ENCODE results near the gene ZNF165. TPM values are rescaled to one million over a fixed set of nuclear protein-coding genes. Genes with fewer than 3 reads are reported as not detected.

The ZNF165 gene
- total and polyA plus RNA-seq, 2 of the 8 experiments (the other 6 are each of a cell fraction or from before 2014, with no cell fraction given), result 1.2 to 9.3 TPM

DNA sequence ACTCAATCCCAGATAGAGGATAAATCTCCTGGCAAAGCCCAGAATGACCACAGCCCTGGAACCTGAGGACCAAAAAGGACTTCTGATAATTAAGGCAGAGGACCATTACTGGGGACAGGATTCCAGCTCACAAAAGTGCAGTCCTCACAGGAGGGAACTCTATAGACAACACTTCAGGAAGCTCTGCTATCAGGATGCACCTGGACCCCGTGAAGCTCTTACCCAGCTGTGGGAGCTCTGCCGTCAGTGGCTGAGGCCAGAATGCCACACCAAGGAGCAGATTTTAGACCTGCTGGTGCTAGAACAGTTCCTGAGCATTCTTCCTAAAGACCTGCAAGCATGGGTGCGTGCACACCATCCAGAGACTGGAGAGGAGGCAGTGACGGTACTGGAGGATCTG is 45.0 kb downstream of the ZNF165 start:
- Histone ChIP-seq H2BK120ac (replicated peaks; ENCODE audit: low read depth, low read length) (no peak overlapping the region), H4K8ac (ENCODE audit: extremely low read depth, insufficient read depth, low read length) (no peak overlapping the region), H3K27me3 (replicated peaks in 1 of 4; ENCODE audit: control insufficient read depth in 3 of 4, extremely low read depth in 1 of 4, insufficient read depth in 3 of 4, low read length in 3 of 4) (no peaks in the 10 kb centered on the region), H3K23ac (ENCODE audit: insufficient read length) (no peak overlapping the region), H2AK5ac (ENCODE audit: low read depth, low read length) (no peak overlapping the region), H3K9me3 (ENCODE audit: insufficient read depth in 2 of 2, low read depth in 1 of 2, low read length in 1 of 2) (no peaks in the 10 kb centered on the region), H3K4me3 (ENCODE audit: extremely low read depth in 1 of 4, insufficient read depth in 2 of 4, low read depth in 3 of 4, low read length in 4 of 4) (peak overlapping the region in 2 of 4 experiments; percentile 62 to 77; a peak in 5 of 8 replicates), H3K4ac (replicated peaks; ENCODE audit: insufficient read length, low read depth, low read length) (no peak overlapping the region), H3K4me2 (ENCODE audit: insufficient read depth in 1 of 2, low read depth in 2 of 2, low read length in 2 of 2) (peak overlapping the region; percentile 60 to 74; a peak in 2 of 4 replicates), H3K9ac (replicated peaks in 1 of 4; ENCODE audit: extremely low read depth in 1 of 4, low read depth in 3 of 4, low read length in 3 of 4) (no peak overlapping the region), H3K4me1 (replicated peaks in 1 of 4; ENCODE audit: control insufficient read depth in 3 of 4, insufficient read depth in 4 of 4, low read length in 3 of 4) (no peaks in the 10 kb centered on the region), H4K5ac (ENCODE audit: insufficient read length, low read depth, low read length) (no peak overlapping the region), H2AFZ (ENCODE audit: low read length) (no peak overlapping the region), H2BK15ac (ENCODE audit: low read length) (no peak overlapping the region), H4K91ac (replicated peaks; ENCODE audit: insufficient read length, low read length) (no peak overlapping the region), H3K79me2 (ENCODE audit: control insufficient read depth in 1 of 2, insufficient read depth in 2 of 2, low read length in 2 of 2) (peaks cover 0 to 19% of the 10 kb centered on the region in 2 experiments; a peak in 2 of 4 replicates), H2BK5ac (ENCODE audit: low read depth, low read length) (no peak overlapping the region), H3K27ac (ENCODE audit: low read depth, low read length) (no peak overlapping the region), H3K56ac (replicated peaks; ENCODE audit: insufficient read length, low read depth, low read length) (no peak overlapping the region), H2BK20ac (ENCODE audit: low read length) (no peak overlapping the region), H3K23me2 (ENCODE audit: low read depth, low read length) (no peaks in the 10 kb centered on the region), H3K14ac (ENCODE audit: insufficient read length) (no peak overlapping the region), H4K20me1 (replicated peaks in 1 of 2; ENCODE audit: control insufficient read depth in 1 of 2, insufficient read depth in 2 of 2, low read length in 2 of 2) (no peaks in the 10 kb centered on the region), H2BK12ac (ENCODE audit: low read depth, low read length) (no peak overlapping the region), H3K18ac (ENCODE audit: extremely low read depth, low read length) (no peak overlapping the region), H3K36me3 (ENCODE audit: control insufficient read depth in 2 of 4, insufficient read depth in 4 of 4, low read length in 3 of 4) (peaks cover 0 to 31% (median 18%) of the 10 kb centered on the region in 4 experiments; a peak in 7 of 8 replicates), H3K79me1 (ENCODE audit: low read depth, low read length) (no peaks in the 10 kb centered on the region)
- no peak for DNase-seq (ENCODE audit: low read depth in 1 of 2, low spot score in 2 of 2)
- ChIA-PET CTCF (ENCODE audit: partially characterized antibody) (no interaction called here), POLR2A (ENCODE audit: partially characterized antibody) (interaction anchor here (0.9 to 5.2 kb wide), 5 partner anchors 8 to 94 kb away, joined by 3 to 48 read pairs (median 6); partner anchors contain the start of gene ZKSCAN8)
- 93% methylated on average over 4 of the region's 4 CpGs; no CpG with 5 or more reads in 1 of the 2 experiments for WGBS, 2 experiments (ENCODE audit: extremely low coverage in 1 of 2, insufficient coverage in 1 of 2, insufficient read length in 1 of 2, insufficient replicate concordance in 2 of 2, low coverage in 1 of 2, low lambda C conversion rate in 2 of 2, missing lambda C conversion rate in 1 of 2)
- no peak for FAIRE-seq
- TF ChIP-seq YY1 (IDR thresholded peaks at IDR 0.05; ENCODE audit: low read depth, low read length), result no peak
